Neural cell (in vitro differentiated cells): ENCODE data around the gene C1QTNF1. TPM values are rescaled to one million over a fixed set of nuclear protein-coding genes. Genes with fewer than 3 reads are reported as not detected.

ENCODE experiments used
- H2AFZ ChIP-seq: fragments of 200-600, 300-800 bp; sonication (generic), shearing (Covaris generic); 2 replicates; pipeline ENCODE4 v1.6.0; 2014; ENCODE audit warnings: low read depth, mild to moderate bottlenecking, antibody characterized with exemption, low read length, moderate library complexity
- H3F3A ChIP-seq: fragments of 200-600 bp; shearing (Covaris generic); 2 replicates; pipeline ENCODE4 v1.6.1; 2016; ENCODE audit warnings: mild to moderate bottlenecking, moderate library complexity, mixed read lengths, antibody characterized with exemption, low read length; ENCODE audit not compliant: insufficient read depth, poor library complexity, severe bottlenecking
- H3K27ac ChIP-seq: fragments of 200-600, 300-800 bp; sonication (generic), shearing (Covaris generic); 2 replicates; pipeline ENCODE4 v1.5.1; 2014; ENCODE audit warnings: mild to moderate bottlenecking, low read length, moderate library complexity
- H3K27me3 ChIP-seq: fragments of 300-800, 200-600 bp; sonication (generic), shearing (Covaris generic); 2 replicates; pipeline ENCODE4 v1.6.0; 2014; ENCODE audit warnings: mild to moderate bottlenecking, low read depth, low read length, moderate library complexity; ENCODE audit not compliant: insufficient read depth
- H3K36me3 ChIP-seq: fragments of 300-800, 200-600 bp; sonication (generic), shearing (Covaris generic); 2 replicates; pipeline ENCODE4 v1.5.1; 2014; ENCODE audit warnings: mild to moderate bottlenecking, antibody characterized with exemption, low read length, moderate library complexity; ENCODE audit not compliant: insufficient read depth
- H3K4me2 ChIP-seq: fragments of 300-800, 200-600 bp; sonication (generic), shearing (Covaris generic); 2 replicates; pipeline ENCODE4 v1.6.0; 2014; ENCODE audit warnings: mild to moderate bottlenecking, low read length
- H3K4me3 ChIP-seq: fragments of 300-800, 200-600 bp; sonication (generic), shearing (Covaris generic); 2 replicates; pipeline ENCODE4 v1.5.1; 2014; ENCODE audit warnings: mild to moderate bottlenecking, low read length, moderate library complexity
- H3K79me2 ChIP-seq: fragments of 200-600 bp; shearing (Covaris generic); replicated peaks from 2 replicates; pipeline ENCODE4 v1.6.0; 2014; ENCODE audit warnings: mild to moderate bottlenecking, low read length, moderate library complexity; ENCODE audit not compliant: insufficient read depth
- H3K9ac ChIP-seq: fragments of 300-800, 200-600 bp; sonication (generic), shearing (Covaris generic); 2 replicates; pipeline ENCODE4 v1.6.1; 2016; ENCODE audit warnings: mild to moderate bottlenecking, low read length, mixed read lengths
- H3K9me2 ChIP-seq: fragments of 200-600 bp; shearing (Covaris generic); 2 replicates; pipeline ENCODE4 v1.6.1; 2016; ENCODE audit warnings: mild to moderate bottlenecking, low read length, mixed read lengths; ENCODE audit not compliant: insufficient read depth
- H3K9me3 ChIP-seq: fragments of 200-600, 300-800 bp; sonication (generic), shearing (Covaris generic); 2 replicates; pipeline ENCODE4 v1.6.1; 2016; ENCODE audit warnings: mild to moderate bottlenecking, mixed run types, low read length, moderate library complexity, mixed read lengths
- H4K20me1 ChIP-seq: fragments of 200-600 bp; shearing (Covaris generic); 2 replicates; pipeline ENCODE4 v1.6.1; 2016; ENCODE audit warnings: mild to moderate bottlenecking, mixed run types; ENCODE audit not compliant: insufficient read depth
- EP300 ChIP-seq: fragments of 450-650 bp; conservative IDR thresholded peaks from 2 replicates; pipeline ENCODE4 v1.6.1; 2014; ENCODE audit warnings: antibody characterized with exemption, mild to moderate bottlenecking, moderate library complexity; ENCODE audit not compliant: poor library complexity, severe bottlenecking
- EZH2 ChIP-seq: fragments of 200-600, 300-800 bp; shearing (Covaris generic), sonication (generic); IDR thresholded peaks from 2 replicates; pipeline ENCODE4 v1.6.1; 2014; ENCODE audit warnings: antibody characterized with exemption, low read length, borderline replicate concordance, mild to moderate bottlenecking; ENCODE audit not compliant: insufficient read depth, poor library complexity, severe bottlenecking
- MXI1 ChIP-seq: fragments of 450-650 bp; conservative IDR thresholded peaks from 2 replicates; pipeline ENCODE4 v1.6.1; 2014; ENCODE audit warnings: antibody characterized with exemption, mild to moderate bottlenecking; ENCODE audit not compliant: poor library complexity, severe bottlenecking
- POLR2AphosphoS5 ChIP-seq: IDR thresholded peaks from 2 replicates; pipeline ENCODE4 v1.6.1; 2012
- RAD21 ChIP-seq: fragments of 450-650 bp; conservative IDR thresholded peaks from 2 replicates; pipeline ENCODE4 v1.6.1; 2014; ENCODE audit warnings: antibody characterized with exemption, mild to moderate bottlenecking, moderate library complexity
- SMC3 ChIP-seq: fragments of 450-650 bp; conservative IDR thresholded peaks from 2 replicates; pipeline ENCODE4 v1.6.1; 2014; ENCODE audit warnings: antibody characterized with exemption, mild to moderate bottlenecking, moderate library complexity; ENCODE audit not compliant: poor library complexity
- TAF1 ChIP-seq: IDR thresholded peaks from 2 replicates; pipeline ENCODE4 v1.6.1; 2012; ENCODE audit warnings: low read depth
- polyA plus RNA-seq: library from polyadenylated mRNA; depleted of rRNA; stranded (reverse); fragments of >200 nt; gene quantifications from 2 replicates; pipeline ENCODE4 v1.2.3, GENCODE V29; 2014
- TF ChIP-seq, protein P1 (sequence below): fragments of 450-650 bp; IDR thresholded peaks from 2 replicates; pipeline ENCODE4 v1.5.1; 2014; ENCODE audit warnings: antibody characterized with exemption, mild to moderate bottlenecking, moderate library complexity; ENCODE audit not compliant: poor library complexity, severe bottlenecking
- TF ChIP-seq, protein P2 (sequence below): IDR thresholded peaks from 2 replicates; pipeline ENCODE4 v1.6.1; 2012; ENCODE audit warnings: borderline replicate concordance

Gene C1QTNF1
- polyA plus RNA-seq, 1 donor from 2014 or later, result 0.16 TPM

DNA sequence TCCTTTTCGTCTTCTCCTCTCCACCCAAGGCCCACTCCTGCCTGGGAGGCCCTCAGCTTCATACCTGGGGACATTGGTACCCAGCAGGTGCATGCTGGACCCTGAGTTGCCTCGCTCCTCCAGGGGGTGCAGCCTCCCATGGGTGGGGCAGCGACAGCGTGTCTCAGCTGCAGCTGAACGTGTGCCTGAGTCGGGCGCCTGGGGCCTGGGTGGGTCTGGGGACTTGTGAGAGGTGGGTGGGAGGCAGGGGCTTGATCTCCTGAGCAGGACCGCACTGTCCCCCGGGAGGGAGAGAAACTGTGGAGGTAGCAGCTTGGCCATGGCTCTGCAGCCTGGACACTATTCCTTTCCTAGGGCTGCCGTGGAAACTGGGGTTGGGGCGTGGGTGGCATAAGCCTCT, 25.9 kb downstream of the C1QTNF1 start:
- H3K9me2 ChIP-seq, result no peaks in the 10 kb centered on the region
- H4K20me1 ChIP-seq, result no peaks in the 10 kb centered on the region
- H3K79me2 ChIP-seq, result no peaks in the 10 kb centered on the region
- no peak overlapping the region for H3K4me3 ChIP-seq
- no peaks in the 10 kb centered on the region for H3K36me3 ChIP-seq
- no peaks in the 10 kb centered on the region for H3F3A ChIP-seq
- H3K9ac ChIP-seq, result no peak overlapping the region
- no peaks in the 10 kb centered on the region for H3K27me3 ChIP-seq
- no peak for TF ChIP-seq RAD21
- TF ChIP-seq MXI1, result no peak
- TF ChIP-seq EZH2, result no peak
- TF ChIP-seq POLR2AphosphoS5, result no peak
- TF ChIP-seq SMC3, result no peak
- TF ChIP-seq TAF1, result no peak
- TF ChIP-seq, protein P1, sequence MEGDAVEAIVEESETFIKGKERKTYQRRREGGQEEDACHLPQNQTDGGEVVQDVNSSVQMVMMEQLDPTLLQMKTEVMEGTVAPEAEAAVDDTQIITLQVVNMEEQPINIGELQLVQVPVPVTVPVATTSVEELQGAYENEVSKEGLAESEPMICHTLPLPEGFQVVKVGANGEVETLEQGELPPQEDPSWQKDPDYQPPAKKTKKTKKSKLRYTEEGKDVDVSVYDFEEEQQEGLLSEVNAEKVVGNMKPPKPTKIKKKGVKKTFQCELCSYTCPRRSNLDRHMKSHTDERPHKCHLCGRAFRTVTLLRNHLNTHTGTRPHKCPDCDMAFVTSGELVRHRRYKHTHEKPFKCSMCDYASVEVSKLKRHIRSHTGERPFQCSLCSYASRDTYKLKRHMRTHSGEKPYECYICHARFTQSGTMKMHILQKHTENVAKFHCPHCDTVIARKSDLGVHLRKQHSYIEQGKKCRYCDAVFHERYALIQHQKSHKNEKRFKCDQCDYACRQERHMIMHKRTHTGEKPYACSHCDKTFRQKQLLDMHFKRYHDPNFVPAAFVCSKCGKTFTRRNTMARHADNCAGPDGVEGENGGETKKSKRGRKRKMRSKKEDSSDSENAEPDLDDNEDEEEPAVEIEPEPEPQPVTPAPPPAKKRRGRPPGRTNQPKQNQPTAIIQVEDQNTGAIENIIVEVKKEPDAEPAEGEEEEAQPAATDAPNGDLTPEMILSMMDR, result no peak
- TF ChIP-seq, protein P2, sequence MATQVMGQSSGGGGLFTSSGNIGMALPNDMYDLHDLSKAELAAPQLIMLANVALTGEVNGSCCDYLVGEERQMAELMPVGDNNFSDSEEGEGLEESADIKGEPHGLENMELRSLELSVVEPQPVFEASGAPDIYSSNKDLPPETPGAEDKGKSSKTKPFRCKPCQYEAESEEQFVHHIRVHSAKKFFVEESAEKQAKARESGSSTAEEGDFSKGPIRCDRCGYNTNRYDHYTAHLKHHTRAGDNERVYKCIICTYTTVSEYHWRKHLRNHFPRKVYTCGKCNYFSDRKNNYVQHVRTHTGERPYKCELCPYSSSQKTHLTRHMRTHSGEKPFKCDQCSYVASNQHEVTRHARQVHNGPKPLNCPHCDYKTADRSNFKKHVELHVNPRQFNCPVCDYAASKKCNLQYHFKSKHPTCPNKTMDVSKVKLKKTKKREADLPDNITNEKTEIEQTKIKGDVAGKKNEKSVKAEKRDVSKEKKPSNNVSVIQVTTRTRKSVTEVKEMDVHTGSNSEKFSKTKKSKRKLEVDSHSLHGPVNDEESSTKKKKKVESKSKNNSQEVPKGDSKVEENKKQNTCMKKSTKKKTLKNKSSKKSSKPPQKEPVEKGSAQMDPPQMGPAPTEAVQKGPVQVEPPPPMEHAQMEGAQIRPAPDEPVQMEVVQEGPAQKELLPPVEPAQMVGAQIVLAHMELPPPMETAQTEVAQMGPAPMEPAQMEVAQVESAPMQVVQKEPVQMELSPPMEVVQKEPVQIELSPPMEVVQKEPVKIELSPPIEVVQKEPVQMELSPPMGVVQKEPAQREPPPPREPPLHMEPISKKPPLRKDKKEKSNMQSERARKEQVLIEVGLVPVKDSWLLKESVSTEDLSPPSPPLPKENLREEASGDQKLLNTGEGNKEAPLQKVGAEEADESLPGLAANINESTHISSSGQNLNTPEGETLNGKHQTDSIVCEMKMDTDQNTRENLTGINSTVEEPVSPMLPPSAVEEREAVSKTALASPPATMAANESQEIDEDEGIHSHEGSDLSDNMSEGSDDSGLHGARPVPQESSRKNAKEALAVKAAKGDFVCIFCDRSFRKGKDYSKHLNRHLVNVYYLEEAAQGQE, result no peak
- no peak for TF ChIP-seq EP300
- no peak overlapping the region for H2AFZ ChIP-seq
- H3K4me2 ChIP-seq, result no peak overlapping the region
- no peak overlapping the region for H3K27ac ChIP-seq
- peaks cover 5% of the 10 kb centered on the region for H3K9me3 ChIP-seq

DNA sequence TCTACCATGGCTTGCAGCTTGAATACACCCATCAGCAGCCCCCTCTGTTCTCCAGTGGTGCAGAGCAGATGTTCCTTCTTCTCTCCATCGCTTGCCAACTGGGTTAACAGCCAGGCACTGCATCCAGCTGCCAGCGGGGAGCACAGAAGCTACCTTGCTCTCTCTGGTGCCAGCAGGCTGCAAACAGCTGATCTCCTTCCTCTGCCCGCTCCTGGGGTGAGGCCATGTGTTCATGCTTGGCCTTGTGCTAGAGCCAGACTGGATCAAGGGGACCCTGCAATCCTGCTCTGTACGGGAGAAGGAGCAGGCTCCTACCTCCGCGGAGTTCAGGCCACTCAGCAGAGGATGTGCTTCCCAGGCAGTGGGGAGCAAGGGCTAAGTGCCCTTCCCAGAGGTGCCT, 26.6 kb downstream of the C1QTNF1 start:
- Histone ChIP-seq H4K20me1 (no peaks in the 10 kb centered on the region), H3K9ac (no peak overlapping the region), H3K36me3 (no peaks in the 10 kb centered on the region), H3K9me3 (peaks cover 5% of the 10 kb centered on the region), H3F3A (no peaks in the 10 kb centered on the region), H2AFZ (no peak overlapping the region), H3K9me2 (no peaks in the 10 kb centered on the region), H3K79me2 (no peaks in the 10 kb centered on the region), H3K4me3 (no peak overlapping the region), H3K4me2 (no peak overlapping the region), H3K27me3 (no peaks in the 10 kb centered on the region), H3K27ac (no peak overlapping the region)
- TF ChIP-seq TAF1 (no peak), POLR2AphosphoS5 (no peak), MXI1 (no peak)
- TF ChIP-seq, protein P1, result no peak
